ENCODE measurements around the gene NOP9.

Gene NOP9

DNA sequence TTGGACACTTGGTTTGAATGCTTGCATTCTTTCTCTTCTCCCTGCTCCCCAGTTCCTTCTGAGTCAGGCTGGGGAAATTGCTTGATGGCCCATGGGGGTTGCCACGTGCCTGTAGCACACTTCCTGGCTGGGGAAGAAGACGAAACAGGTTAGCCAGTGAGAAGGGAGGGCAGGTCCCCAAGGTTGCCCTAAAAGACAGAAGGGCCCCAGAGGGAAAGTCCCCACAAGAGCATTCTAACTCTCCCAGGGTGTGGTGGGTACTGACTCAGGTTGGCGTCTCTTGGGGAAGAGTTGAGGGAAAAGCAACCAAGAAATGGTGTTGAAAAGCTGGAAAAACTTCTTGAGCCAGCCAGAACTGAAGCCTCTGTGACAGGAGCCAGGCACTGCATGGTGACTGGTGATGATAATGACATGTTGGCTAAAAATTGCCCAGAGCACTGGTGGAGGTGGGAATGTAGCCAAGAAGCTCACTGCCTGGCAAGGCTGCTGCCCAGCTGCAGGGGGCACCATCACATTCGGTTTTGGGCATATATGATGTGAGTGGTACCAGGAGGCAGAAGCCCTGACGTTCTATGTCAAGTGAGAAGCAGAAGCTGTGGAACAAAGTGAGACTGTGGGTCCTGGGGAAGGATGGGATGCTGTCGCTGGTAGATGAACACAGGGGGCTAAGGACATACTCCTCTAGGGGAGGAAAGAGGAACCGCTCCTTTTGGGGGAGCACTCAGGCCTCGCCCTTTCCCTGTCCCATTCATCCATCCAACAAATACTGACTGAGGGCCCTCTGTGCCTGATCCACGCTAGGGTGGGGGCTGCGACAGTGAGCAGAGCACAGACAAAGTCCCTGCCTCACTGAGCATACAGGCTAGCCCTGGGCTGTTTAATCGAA, 20.1 kb upstream of the NOP9 start:
- in situ Hi-C loops (cut with HindIII; ENCODE audit: low sequenced_read_pairs), result loop anchor here (5.0 kb wide), 1 partner anchor 58 kb away; the partner anchor contains the start of genes ADCY4 and RIPK3

DNA sequence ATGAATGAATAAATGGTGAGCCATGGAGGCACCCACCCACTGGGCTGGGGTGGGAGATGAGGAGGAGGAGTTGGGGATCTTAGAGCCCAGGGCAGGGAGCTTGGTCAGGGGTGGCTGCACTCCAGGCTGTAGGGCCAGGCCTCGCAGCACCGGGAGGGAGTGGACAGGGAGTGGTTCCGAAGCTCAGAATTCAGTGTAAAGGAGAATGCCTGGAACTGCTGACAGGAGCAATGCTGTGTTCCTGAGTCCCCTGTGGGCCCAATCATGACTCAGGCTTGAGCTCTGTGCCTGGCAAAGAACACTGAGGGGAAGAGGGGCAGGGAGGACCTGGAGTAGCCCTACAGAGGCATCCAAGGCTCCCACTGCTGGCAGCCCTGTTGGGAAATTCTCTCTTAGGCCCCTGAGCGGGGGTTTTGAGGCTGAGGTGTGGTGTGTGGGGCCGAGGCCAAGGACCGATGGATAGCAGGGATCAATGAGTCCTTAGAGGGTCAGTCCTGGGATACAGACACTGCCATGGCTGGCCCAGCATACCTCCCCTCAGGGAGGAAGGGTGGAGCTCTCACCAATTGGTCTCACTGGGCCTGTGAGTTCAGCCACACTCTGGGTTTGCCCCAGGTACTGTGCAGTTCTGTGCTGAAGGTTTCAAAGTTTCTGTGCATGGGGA, 18.7 kb upstream of the NOP9 start:
- in situ Hi-C loops (cut with HindIII; ENCODE audit: low sequenced_read_pairs), result no loop called here

DNA sequence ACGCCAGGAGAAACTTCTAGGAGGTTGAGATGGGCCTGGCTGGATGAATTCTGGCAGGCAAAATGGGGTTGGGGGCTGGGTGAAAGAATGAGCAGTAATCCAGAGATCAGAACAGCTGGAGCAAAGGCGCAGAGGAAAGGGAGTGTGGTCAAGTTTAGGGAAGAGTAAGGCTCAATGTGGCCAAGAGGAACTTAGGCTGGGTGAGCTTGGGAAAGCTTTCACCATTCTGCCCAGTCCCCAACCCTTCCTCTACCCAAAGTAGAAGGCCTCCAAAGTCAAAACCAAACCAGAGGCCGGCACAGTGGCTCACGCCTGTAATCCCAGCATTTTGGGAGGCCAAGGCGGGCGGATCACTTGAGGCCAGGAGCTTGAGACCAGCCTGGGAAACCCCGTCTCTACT, 18.0 kb upstream of the NOP9 start:
- in situ Hi-C loops (cut with HindIII; ENCODE audit: low sequenced_read_pairs), result no loop called here

DNA sequence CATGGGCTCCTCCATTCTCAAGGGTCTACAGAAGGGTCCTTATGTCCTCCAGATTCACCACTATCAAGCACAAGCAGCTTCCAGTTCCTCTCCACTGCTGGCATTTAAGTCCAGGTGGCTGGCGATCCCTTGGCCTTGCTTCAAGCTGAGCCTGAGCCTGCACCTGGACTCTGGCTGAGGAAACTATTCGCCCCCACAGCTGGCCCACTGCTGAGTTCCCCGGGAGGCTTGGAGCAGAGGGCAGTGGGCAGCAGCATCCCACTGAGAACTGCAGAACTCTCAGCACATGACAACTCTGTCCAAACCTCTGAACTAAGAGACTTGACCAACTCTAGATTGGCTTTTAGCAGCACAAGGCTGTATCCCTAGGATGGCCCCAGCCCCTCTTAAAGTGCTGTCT, 16.9 kb upstream of the NOP9 start:
- in situ Hi-C loops (cut with HindIII; ENCODE audit: low sequenced_read_pairs), result no loop called here

DNA sequence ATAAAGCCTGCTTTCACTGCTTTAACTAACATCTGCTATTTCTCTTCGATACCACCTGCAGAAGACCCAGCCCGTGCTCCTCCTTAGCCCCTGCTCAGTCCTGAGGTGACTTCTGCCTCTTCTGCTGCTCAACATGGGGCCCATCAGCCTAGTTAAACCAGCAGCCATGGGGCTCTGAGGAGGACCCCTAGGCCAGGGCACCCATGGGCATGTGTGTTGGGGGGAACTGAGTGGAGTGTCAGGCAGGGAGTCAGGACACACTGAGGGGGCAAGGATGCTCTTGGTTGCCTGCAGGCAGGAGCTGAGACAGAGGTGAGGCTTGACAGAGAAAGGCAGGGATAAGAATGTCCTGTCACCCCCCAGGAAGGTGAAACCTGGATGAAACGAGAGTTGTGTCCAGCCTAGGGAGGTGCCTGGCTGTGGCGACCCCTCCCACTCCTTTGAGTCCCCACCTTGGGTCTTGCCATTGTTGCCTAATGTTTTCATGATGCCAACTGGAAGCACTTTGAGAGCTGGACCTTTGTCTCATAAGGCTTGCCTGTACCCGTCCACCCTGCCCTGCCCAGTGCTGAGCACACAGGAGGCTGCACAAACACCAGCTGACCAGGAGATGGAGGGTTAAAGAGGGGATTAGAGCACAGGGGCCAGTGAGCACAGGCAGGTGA, 15.7 kb upstream of the NOP9 start:
- in situ Hi-C loops (cut with HindIII; ENCODE audit: low sequenced_read_pairs), result no loop called here

DNA sequence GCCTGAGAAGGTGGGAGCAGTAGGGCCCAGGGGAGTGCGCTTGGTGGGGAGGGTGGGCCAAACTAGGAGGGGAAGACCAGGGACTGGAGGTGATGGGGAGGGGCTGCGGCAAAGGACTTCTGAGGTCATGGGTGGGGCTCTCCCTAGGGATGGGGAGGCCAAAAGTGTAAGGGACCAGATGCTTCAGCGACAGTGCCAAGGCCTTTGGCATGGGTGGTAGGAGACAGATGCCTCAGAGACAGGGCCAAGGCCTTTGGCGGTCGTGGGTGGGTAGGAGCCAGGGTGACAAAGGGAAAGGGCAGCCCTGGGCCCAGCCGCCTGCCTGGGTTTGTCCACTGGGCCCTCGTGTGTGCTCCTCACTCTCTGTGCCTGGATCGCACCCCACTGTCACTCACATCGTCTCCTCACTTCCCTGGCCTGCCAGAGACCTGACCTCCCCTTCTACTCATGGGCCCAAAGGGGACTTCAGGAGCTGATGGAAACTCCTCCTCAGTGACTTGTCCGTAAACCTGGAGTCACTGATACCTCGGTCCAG, 15.1 kb upstream of the NOP9 start:
- in situ Hi-C loops (cut with HindIII; ENCODE audit: low sequenced_read_pairs), result no loop called here

DNA sequence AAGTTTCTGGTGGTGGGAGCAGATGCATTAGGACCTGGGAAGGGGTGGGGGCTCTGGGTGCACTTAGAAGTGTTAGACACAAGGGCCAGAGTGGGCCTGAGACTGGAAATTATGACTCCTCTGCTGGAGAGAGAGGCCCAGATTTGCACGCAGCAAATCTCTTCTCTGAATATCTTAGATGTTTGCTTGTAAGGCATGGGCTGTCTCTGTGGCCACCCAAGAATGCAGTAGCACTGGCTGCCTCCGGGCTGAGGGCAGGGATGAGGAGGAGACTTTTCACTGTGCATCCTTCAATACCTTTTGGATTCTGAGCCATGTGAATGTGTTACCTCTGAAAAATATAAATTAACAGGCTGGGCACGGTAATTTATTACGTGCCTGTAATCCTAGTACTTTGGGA, 14.3 kb upstream of the NOP9 start:
- in situ Hi-C loops (cut with HindIII; ENCODE audit: low sequenced_read_pairs), result no loop called here

DNA sequence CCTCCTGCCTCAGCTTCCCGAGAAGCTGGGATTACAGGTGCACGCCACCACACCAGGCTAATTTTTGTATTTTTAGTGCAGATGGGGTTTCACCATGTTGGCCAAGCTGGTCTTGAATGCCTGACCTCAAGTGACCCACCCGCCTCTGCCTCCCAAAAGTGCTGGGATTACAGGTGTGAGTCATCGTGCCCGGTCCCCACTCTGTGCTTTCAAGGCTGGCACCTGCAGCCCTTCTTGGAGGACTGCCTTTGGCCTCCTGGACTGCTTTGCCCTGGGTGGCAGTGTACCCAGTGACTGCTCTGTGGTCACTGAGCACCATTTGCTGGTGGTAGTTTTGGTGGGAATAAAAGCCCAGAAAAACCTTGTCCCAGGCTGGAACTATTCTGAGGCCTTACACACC, 12.7 kb upstream of the NOP9 start:
- in situ Hi-C loops (cut with HindIII; ENCODE audit: low sequenced_read_pairs), result no loop called here

DNA sequence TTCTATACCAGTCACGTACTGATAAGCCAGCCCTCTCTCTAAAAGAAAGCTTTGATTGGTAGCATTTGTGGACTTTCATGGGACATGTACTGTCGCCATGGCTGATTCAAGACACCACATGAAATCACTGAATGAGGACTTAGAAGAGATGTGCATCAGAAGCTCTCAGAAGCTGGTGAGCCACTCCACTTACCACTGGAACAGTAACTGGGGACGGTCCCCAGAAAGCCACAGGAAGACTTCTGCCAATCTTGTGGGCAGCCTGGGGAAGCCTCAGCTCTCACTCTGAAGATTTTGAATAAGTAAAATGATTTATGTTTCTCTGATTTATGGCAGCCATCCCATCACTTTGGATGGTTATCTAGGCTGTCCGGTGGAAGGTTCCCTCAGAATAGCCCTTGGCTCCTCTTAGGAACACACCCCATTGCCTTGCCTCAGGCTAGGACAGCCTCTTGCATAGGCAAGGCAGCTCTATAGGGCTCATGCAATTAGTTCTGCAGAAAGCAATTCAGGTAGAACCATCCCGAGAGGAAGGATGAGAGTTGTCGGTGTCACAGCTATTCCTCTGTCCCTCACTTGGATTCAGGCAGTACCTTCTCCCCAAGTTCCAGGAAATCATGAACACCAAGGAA, 9.9 kb upstream of the NOP9 start:
- in situ Hi-C loops (cut with HindIII; ENCODE audit: low sequenced_read_pairs), result loop anchor here (10.0 kb wide), 1 partner anchor 85 kb away; the partner anchor contains the start of gene TSSK4

DNA sequence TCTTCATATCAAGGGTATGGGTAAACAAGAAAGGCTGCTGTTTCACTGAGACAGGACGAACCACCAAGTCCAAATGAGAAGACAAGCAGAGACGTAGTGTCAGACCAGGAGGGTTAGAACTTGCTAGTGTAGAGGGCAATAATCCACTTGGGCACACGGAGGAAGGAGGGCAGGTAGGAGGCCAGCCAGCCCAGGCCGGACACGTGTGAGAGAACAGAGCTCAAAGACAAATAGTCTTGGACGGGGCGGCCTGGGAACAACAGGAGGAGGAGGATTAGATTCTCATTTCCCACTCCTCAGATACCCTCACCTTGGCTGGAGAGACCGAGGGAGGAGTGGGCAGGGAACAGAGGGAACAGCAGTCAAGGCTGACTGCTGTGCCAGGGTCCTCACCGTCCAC, 8.9 kb upstream of the NOP9 start:
- in situ Hi-C loops (cut with HindIII; ENCODE audit: low sequenced_read_pairs), result loop anchor here (10.0 kb wide), 1 partner anchor 86 kb away; the partner anchor contains the start of gene TSSK4

DNA sequence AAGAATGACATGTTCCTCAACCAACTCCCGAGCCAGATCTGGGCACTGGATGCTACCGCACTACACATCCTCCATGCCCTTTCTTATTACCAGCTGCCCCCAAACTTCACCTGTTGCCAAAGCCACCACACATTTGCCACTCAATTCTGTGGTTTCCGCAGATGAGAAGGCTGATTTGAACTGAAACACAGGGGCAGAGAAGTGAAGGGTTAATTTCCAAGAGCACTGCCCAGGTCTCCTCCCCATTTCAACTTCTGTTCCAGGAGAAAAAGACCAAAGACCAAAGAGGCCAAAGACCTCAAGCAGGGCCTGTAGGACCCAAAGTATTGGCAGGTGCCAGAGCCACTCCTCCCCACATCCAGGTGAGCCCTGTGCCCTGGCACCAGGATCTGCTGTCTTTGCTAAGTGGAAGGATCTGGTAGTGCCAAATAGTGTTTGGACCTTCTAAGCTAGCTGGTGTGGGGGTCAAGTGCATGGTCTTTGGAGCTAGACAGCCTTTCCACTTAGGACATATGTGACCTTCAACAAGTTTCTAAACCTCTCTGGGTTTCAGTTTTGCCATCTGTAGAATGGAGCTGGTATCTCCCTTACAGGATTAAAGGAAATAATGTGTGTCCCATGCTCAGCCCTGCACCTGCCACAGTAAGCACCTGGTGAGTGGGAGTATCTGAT, 8.1 kb upstream of the NOP9 start:
- in situ Hi-C loops (cut with HindIII; ENCODE audit: low sequenced_read_pairs), result loop anchor here (10.0 kb wide), 1 partner anchor 87 kb away; the partner anchor contains the start of gene TSSK4

DNA sequence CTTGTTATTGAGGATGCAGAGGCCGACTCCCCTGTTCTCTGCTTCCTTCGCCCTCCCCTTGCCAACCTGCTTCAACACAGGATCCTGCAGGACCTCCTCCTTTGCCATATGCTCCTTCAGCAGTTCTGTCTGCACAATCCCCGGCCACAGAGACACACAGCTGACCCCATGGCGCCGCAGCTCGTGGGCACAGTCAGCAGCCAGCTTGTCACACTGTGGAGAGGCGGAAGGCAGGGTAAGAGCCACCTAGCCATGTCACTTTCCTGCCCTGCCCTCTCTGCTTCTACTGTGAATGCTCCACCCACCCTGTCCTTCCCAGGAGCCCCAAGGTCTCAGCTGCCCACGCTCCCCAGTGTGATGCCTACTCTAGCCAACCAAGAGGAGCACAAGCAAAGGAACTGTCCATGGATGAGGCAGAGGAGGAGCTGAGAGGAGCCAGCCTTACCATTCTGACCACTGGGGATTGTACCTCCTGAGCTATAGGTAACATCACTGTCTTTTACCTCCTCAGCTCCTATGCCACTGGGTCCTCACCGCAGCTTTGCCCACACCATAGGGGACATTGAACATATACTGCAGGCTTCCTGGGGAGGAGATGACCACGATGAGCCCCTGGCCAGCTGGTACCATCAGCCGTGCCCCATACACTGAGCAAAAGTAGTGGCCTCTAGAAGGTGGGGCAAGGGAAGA, 7.4 kb upstream of the NOP9 start:
- in situ Hi-C loops (cut with HindIII; ENCODE audit: low sequenced_read_pairs), result loop anchor here (10.0 kb wide), 1 partner anchor 87 kb away; the partner anchor contains the start of gene TSSK4

DNA sequence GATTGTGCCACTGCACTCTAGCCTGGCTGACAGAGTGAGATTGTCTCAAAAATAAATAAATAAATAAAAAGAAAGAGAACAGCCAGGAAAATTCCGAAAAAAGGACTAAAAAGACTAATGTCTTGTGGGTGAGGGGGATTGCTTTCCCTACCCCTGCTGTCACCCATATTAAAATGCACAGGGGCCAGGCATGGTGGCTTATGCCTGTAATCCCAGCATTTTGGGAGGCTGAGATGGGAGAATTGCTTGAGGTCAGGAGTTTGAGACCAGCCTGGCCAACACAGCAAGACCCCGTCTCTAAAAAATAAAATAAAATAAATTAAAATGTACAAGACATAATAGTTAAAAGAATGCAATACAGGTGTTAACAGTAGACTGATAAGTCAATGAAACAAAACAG, 6.1 kb upstream of the NOP9 start:
- in situ Hi-C loops (cut with HindIII; ENCODE audit: low sequenced_read_pairs), result loop anchor here (10.0 kb wide), 1 partner anchor 89 kb away; the partner anchor contains the start of gene TSSK4

DNA sequence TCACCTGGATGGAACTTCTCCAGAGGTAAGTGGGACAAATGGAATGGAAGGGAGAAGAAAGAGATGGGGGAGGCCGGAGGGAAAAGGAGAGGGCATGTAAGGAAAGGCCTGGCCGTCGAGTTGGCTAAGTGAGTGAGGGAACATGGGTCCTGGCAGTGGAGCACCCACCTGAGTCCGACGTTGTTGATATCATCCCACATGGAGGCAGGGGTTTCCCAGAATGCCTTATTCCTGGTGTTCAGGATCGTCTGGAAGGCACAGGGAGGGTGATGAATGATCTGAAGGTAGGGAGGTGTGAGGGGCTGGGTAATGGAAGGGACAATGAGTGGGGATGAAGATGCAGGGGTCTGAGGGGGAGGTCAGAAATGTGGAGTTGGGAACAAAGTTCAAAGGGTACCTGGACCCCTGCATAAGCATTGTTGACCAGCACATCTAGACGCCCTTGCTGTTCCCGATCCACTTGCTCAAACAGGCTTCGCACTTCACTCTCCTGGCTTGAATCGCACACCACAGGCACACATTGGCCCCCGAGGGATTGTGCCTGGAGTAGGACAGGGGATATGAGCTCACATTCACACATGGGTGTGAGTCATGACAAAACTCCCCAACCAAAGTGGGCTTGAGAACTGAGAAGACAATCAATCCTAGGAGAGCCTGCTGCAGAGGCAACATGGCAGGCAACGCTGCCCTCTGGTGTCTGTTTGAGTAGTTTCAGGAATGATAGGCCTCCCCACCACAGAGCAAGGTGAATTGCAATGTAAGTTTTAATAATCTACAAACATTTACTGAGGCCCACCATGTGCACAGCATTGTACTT, 3.1 kb upstream of the NOP9 start:
- in situ Hi-C loops (cut with HindIII; ENCODE audit: low sequenced_read_pairs), result loop anchor here (5.0 to 10.0 kb wide), 2 partner anchors 34 to 92 kb away; partner anchors contain the start of genes TGM1 and TSSK4

DNA sequence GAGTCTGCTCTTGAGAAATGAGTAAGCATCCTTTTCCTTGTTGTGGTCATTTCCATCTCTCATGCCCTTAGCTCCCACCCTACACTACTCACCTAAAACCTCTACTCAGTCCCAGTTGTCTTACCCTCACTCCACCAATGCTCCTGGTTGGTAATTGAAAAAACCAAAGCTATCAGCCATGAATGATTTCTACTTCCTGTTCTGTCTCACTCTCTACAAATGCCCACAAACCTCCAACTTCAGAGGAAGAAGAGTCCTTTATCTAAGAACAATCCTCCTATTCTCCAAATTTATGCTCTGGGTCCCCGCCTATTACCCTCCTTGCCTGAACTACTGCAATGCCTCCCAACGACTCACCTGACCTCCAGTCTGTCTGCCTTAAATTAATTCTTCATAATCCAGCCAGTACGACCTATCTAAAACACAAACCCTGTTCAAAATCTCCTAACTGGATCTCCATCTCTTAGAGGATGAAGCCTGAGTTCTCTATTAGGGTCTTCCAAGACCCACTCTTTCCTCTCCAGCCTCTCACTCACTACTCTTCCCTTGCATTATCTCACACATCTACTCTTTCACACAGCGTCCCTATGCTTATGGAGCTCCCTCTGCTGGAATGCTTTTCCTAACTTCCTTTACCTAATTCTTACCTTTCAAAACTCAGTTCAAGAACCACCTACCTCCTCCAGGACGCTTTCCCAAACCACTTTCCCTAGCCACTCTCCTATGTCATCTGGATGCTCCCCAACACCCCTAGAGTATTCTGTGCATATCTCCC, 2.3 kb upstream of the NOP9 start:
- in situ Hi-C loops (cut with HindIII; ENCODE audit: low sequenced_read_pairs), result loop anchor here (5.0 to 10.0 kb wide), 2 partner anchors 35 to 93 kb away; partner anchors contain the start of genes TGM1 and TSSK4

DNA sequence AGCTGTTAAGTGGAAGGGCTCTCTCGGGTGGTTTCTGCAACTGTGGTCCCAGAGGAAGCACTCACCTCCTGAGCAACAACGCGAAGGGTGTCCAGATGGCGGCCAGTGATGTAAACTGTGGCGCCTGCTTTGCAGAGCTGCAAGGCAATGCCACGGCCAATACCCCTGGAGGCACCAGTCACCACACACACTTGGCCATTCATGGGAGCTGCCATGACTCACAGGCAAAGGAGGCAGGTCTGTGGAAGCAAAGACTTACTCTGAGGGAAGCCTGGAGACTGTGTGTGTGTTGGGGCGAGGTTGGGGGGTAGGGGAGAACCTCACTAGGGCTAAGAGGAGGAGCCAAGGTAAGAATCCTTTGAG, 777 bp upstream of the NOP9 start:
- in situ Hi-C loops (cut with HindIII; ENCODE audit: low sequenced_read_pairs), result loop anchor here (5.0 to 10.0 kb wide), 2 partner anchors 37 to 94 kb away; partner anchors contain the start of genes TGM1 and TSSK4

DNA sequence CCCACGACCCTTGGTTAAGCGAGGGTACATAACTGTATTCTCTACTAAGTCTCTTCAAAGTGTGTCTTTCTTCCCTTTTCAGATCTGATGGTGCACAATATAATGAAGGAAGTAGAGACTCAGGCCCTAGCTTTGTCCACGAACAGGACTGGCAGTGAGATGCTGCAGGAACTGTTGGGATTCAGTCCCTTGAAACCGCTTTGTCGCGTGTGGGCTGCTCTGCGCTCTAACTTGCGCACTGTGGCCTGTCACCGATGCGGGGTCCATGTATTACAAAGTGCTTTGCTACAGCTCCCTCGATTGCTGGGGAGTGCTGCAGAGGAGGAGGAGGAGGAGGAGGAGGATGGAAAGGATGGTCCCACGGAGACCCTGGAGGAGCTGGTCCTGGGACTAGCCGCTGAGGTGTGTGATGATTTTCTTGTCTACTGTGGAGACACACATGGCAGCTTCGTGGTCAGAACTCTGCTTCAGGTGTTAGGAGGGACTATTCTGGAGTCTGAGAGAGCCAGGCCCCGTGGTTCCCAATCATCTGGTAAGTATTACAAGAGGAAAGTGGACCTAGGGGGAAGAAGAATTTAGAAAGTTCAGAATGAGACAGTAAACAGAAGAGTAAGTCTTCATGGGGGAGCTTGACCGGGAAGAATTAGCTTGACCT, 803 bp downstream of the NOP9 start:
- in situ Hi-C loops (cut with HindIII; ENCODE audit: low sequenced_read_pairs), result no loop called here

Measured in endothelial cell of hepatic sinusoid (primary cell).